Stimulated activated CD8-positive, alpha-beta memory T cell treated with anti-CD3 and anti-CD28 coated beads, Interleukin-7, amount 100 ng/mL, for 24 hours (primary cell): ENCODE measurements around the gene NLRP1.

ENCODE experiments used
- DNase-seq: peaks from one replicate; pipeline ENCODE4 v3.0.0-alpha.2; 2020; ENCODE audit warnings: low read depth

Gene NLRP1

DNA sequence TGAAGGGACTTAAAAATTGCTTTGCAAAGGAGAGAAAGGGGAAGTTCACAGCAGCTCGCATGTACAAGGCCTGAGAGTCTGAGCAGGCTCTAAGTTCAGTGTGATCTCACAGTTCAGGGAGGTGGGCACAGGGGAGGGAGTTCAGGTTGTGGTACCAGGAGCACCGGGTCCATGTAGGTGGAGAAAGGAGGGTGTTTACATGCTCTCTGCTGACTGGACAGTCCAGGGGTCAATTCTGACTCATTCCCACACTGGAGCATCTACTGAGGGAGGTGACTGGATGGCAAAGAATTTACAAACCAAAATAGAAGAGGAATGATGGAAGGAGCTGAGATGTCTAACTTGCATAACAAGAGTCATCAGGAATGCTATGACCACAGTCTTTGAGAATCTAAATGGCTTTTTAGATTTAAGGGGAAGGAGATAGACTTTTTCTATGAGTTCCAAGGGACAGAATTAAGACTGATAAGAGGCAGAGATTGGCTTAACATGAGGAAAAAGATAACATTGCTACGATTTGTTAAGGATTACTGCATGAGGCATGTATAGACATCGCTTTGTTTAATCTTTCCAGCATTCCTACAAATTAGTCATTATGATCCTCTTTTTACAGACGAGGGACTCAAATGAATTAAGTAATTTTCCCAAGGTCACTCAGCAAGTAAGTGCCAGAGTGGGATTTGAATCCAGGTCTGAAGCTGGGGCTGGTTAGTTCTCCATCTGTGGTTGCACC is 68.1 kb downstream of the NLRP1 start:
- DNase-seq: no peak

- DNase-seq: no peak
Measured at GRCh38 chr17:5514976-5515375, 69.3 kb downstream of the NLRP1 start.

DNA sequence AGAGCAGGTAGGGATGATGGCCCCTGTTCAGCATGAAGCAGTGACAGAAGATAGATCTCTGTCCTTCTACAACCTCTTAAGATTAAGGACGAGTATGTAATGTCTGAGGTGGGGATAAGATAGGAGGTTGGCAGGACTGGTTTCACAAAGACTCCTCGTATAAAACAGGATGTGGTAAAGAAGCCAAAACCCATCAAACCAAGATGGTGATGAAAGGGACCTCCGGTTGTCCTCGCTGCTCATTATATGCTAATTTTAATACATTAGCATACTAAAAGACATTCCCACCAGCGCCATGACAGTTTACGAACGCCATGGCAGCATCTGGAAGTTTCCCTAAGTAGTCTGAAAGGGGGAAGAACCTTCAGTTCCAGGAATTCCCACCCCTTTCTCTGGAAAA is 70.7 kb downstream of the NLRP1 start:
- DNase-seq: no peak

DNA sequence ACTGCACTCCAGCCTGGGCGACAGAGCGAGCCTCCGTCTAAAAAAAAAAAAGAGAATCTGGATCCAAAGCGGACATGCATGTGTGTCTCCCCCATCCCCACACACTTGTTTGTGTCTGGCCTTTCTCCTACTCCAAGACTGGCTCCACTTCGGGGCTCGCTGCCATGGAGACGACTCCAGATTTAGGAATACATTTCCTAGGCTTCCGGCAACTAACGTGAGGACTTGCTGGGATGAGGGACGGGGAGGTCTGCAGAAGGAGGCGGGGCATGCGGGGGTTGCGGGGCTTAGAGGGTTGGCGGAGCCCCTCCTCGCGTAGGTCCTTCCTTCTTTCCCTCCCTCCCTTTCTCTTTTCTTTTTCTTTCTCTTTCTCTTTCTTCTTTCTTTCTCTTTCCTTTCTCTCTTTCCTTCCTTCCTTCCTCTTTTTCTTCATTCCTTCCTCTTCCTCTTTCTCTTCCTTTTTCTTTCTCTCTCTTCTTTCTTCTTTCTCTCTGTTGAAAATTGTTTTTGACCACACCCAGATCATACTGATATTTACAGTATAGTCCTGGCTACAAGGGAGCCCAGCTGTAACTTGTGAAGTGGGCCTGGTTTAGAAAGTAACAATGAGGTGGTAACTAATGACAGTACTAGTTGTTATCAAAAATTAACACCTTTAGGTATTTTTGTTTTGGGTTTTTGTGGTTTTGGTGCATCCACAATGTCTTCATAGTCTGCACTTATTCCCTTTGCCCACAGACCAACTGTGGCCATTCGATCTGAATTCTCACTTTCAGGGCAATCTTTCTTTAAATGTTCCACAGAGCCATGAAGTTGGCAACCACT is 72.7 kb downstream of the NLRP1 start:
- no peak for DNase-seq

- DNase-seq: no peak
Measured at GRCh38 chr17:5510771-5511170, 73.5 kb downstream of the NLRP1 start.

DNA sequence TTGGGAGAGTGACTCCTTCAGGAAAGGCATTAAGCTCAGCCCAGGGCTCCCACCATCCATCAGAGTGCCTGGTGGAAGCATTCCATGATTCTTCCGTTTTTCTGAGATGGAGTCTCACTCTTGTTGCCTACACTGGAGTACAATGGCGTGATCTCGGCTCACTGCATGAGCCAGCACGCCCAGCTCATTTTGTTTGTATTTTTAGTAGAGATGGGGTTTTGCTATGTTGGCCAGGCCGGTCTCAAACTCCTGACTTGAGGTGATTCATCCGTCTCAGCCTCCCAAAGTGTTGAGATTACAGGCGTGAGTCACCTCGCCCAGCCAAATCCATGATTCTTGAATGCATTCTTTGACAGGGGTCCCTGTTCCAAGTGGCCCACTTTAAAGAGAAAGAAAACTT is 74.8 kb downstream of the NLRP1 start:
- DNase-seq: no peak

- no peak for DNase-seq
Measured at GRCh38 chr17:5508810-5509209, 75.5 kb downstream of the NLRP1 start.

DNA sequence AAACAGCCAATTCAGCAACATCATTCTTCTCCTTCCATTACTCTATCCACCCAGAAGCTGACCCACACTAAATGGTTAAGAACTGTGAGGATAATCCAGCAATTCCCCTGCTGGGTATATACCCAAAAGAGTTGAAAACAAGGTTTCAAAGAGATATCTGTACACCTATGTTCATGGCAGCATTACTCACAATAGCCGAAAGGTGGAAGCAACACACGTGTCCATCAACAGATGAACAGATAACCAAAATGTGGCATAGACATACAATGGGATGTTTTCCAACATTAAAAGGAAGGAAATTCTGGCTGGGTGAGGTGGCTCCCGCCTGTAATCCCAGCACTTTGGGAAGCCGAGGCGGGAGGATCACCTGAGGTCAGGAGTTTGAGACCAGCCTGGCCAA is 78.0 kb downstream of the NLRP1 start:
- DNase-seq: no peak

DNA sequence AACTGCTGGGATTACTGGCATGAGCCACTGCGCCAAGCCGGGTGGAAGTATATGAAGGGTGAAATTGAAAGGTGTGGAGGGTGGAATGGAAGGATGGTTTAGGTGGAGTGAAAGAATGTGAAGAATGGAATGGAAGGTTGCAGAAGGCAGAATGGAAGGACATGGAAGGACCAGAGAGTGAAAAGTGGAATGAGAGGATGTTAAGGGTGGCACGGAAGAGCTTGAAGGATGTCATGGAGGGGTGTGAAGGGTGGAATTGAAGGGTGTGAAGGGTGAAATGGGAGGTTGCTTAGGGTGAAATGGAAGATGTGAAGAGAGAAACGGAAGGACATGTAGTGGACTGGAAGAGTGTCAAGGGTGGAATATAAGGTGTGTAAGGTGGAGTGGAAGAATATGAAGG is 81.8 kb downstream of the NLRP1 start:
- no peak for DNase-seq

DNA sequence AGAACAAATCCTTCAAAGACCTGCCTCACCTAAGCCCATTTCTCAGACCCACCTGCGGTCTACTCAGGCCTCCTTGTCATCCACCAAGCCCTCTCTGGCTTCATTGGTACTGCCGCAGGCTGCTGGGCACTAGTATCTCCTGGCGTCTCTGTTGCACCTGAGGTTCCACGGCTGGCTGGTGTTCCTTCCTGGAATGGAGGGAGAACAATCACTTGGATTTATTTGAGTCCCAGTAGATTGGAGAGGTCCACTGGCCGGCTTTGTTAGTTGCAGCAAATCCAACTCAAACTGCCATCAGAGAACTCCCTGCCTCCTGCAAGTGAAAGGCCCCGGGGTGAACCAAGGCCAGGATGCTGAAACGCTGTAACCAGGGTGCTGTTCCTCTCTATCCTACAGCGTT is 82.6 kb downstream of the NLRP1 start:
- no peak for DNase-seq

DNA sequence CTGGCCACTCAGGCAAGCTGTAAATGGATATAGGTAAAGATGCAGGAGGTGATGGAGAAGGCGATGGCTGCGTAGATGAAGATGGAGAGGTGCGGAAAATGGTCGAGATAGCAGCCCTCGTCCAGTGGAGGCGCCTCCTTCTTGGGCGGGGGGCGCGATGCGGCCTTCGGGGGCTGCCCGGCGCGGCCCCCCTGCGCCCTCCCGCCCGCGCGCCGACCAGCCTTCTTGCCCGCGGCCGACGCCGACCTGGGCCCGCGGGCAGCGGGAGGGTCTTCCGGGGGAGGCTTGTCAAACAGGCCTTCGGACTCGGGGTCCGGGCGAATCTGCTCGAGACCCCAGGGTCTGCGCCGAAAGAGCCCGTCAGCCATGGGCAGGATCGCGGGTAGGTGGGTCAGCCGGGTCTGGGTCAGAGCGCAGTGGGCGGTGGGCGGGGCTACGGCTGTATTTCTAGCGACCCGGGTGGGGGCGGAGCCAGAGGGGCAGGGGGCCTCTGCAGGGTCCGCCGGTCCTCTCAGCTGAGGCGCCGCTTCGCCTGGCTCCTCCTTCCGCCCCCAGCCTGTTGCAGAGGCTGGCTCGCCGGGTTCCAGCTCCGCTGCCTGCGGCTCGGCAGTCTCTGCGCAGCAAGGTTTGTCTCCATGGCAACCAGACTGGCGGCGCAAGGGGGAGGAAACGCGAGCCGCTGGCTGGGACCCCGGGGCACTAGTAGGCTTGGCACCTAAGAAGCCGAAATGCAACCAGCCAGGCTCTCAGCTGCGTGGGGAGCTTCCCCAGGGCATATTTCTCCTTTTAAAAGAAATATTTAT is 83.5 kb downstream of the NLRP1 start:
- peak; percentile 34 for DNase-seq

GRCh38 chr17:5500247-5500588 is 84.1 kb downstream of the NLRP1 start:
- no peak for DNase-seq

- DNase-seq: no peak
Measured at GRCh38 chr17:5499476-5500231, 84.7 kb downstream of the NLRP1 start.

- DNase-seq: no peak
Measured at GRCh38 chr17:5492970-5493369, 91.3 kb downstream of the NLRP1 start.

GRCh38 chr17:5488752-5489151 is 95.6 kb downstream of the NLRP1 start:
- DNase-seq: no peak

GRCh38 chr17:5486206-5487124 is 97.8 kb downstream of the NLRP1 start, which contains the start of gene MIS12:
TSS of gene MIS12 (plus strand) at chr17:5486566. CDS start at chr17:5488863, 2,297 bp downstream.
- DNase-seq: peak; percentile 95

DNA sequence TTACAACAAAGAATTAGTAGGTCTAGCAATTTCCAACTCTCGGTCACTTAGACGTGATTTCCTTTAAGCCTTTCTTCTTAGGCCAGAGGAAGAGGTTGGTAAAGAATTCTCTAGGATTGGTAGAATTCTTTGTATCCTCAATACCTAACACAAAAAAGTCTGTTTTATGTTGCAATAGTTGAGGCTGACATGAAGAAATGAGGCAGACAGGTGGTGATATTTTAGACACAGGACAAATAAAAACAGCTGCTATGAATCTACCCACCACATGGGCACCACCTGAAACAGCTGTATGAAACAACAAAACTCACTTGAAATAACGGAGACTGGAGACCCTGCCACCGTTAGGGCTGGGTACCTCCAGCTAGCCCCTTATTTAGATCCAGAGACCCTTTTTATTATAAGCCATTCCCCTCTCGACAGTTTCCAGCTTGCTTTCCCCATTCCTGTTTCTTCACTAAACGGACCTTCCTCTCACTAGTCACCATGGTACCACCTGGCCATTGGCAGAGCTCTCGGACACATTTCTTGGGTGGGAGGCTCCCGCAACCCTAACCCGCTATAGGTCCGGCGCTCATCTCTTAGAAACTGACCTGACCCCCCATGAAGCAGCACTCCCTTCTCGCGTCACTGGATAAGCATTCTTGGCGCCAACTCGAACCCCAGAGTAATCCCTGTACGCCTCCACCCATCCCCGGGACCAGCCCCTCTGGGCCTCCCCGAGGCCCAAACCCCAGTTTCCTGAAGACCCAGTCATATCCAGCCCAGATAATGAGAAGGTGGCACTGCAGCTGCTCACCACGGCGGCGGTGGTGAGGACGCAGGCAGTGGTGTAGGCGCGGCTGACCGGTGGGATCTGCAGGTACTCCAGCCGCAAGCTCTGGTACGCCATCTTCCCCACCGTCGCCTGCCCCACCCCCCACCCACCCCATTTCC is 98.8 kb downstream of the NLRP1 start, which contains the start of gene DERL2:
Gene DERL2, minus strand, starts transcription at position 909 of the 936 bp plus-strand sequence. Its CDS starts 17 bp downstream, at position 892.
- DNase-seq: no peak

DNA sequence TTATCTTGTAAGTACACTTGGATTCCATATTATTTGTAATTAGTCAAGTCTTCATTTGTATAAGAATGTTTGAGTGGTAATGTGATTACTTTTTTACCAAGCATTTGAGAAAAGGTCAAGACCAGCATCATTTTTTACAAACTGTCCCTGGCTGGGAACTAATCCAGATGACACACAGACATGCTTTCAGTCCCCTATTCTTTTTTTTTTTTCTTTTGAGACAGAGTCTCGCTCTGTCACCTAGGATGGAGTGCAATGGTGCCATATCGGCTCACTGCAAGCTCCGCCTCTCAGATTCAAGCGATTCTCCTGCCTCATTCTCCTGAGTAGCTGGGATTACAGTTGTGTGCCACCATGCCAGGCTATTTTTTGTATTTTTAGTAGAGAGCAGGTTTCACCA is 102.9 kb downstream of the NLRP1 start:
- DNase-seq: no peak

DNA sequence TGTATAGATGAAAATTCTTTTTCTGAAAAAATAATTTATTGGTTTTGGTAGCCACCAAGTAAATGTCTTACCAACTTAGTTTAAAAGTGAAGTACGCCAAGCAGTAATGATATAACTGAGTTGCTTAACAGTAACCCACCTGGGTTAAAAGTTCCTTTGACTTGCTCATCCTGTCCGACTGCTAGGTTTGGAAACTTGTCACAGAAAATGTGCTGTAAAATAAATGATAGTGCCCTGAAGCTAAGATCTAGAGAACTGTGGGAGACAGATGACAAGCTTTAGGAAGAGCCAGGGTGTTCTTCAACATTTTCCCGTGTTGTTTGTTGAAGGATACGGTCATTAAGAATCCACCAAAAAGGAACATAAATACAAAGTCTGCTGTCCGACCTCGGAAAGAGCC is 103.3 kb downstream of the NLRP1 start:
- no peak for DNase-seq

DNA sequence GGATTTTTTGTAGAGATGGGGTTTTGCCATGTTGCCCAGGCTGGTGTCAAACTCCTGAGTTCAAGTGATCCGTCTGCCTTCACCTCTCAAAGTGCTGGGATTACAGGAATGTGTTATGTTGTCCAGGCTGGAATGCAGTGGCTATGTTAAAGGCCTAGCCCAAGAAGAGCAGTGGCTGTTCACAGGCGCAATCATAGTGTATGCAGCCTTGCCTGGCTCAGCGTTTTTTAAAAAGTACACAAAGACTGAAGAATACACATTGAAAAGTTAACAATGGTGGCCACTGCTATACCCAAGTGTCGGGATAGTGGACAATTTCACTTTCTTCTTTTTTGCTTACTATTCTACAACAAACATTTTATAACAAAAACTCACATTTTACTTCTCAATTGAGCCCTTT is 105.3 kb downstream of the NLRP1 start:
- DNase-seq: no peak
